ENCODE results near the gene CYFIP1.

- TF ChIP-seq PML (IDR thresholded peaks at IDR 0.05; ENCODE audit: low read length) (no peak), MYNN (IDR thresholded peaks at IDR 0.05) (no peak), MYNN (CRISPR knock-in tag; IDR thresholded peaks at IDR 0.05) (no peak), ETS1 (conservative IDR thresholded peaks at IDR 0.05; ENCODE audit: control insufficient read depth, low read depth, low read length) (no peak), EP300 (IDR thresholded peaks at IDR 0.05; ENCODE audit: low read length) (no peak), RAD21 (CRISPR knock-in tag; conservative IDR thresholded peaks at IDR 0.05 in 1 of 2, IDR thresholded peaks at IDR 0.05 in 1 of 2) (no peak), ZNF217 (CRISPR knock-in tag; IDR thresholded peaks at IDR 0.05) (no peak), THRA (IDR thresholded peaks at IDR 0.05) (no peak), KDM1A (IDR thresholded peaks at IDR 0.05) (no peak), CREB1 (IDR thresholded peaks at IDR 0.05) (no peak), CREB1 (CRISPR knock-in tag; IDR thresholded peaks at IDR 0.05) (no peak), CTCF (IDR thresholded peaks at IDR 0.05 in 2 of 3, conservative IDR thresholded peaks at IDR 0.05 in 1 of 3; ENCODE audit: insufficient read depth in 2 of 3, low read depth in 1 of 3, low read length in 3 of 3) (no peak), REST (IDR thresholded peaks at IDR 0.05; ENCODE audit: borderline replicate concordance) (no peak), REST (CRISPR knock-in tag; IDR thresholded peaks at IDR 0.05; ENCODE audit: low read depth) (no peak)
Measured at GRCh38 chr15:22863356-22863755, 116.8 kb downstream of the CYFIP1 start.

Data from K562 (cell line).